HuH-7.5 (cell line): ENCODE measurements around the gene VSTM2L.
"Not testable (repeated sequence)": the region's sequence is repeated elsewhere in the genome, so short reads cannot be mapped to it uniquely, and the experiment has no call there.

Experiments used
- DNase-seq: peaks from one replicate; pipeline ENCODE4 v3.0.0; 2011; ENCODE audit warnings: low spot score

VSTM2L gene

DNA sequence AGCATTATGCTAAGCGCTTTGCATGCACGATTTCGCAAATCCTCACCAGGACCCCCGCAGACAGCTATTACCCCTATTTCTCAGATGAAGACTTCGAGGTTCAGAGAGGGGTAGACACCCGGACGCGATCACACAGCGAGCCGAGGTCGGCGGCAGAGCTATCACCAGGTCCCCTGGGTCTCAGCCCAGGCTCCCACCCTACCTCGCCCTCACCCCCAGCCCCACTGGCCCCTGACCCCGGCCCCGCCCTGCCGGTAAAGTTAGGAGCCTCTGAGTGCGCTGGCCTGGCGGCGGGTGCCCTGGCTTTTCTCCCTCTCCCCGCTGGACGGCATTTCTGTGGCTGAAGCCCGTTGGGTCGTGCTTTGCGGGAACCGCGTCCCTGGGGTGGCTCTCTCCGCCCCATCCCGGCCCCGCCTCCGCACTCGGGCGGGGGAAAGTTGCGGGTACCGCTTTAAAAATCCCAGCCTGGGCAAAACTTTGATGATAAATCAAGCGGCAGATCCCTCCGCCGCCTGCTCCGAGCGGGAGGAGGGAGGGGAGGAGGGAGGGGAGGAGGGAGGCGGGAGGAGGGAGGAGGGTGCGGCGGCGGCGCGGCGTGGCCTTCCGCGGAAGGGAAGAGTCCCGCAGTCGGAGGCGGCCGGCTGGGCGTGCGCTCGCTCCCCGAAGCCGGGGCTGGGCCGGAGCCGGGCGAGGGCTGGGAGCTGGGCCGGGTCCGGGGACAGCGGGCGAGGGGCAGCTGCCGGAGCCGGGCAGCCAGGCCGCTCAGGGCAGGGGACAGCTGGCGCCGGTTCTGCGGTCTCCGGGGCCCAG is at the start of gene VSTM2L:
VSTM2L (plus strand) TSS at position 624 of the 810 bp plus-strand sequence. CDS start 224 bp downstream, outside the sequence.
- DNase-seq, result peak; percentile 54

- DNase-seq, result no peak
Observed at GRCh38 chr20:37853823-37854375, 49.0 kb upstream of the VSTM2L start.

DNA sequence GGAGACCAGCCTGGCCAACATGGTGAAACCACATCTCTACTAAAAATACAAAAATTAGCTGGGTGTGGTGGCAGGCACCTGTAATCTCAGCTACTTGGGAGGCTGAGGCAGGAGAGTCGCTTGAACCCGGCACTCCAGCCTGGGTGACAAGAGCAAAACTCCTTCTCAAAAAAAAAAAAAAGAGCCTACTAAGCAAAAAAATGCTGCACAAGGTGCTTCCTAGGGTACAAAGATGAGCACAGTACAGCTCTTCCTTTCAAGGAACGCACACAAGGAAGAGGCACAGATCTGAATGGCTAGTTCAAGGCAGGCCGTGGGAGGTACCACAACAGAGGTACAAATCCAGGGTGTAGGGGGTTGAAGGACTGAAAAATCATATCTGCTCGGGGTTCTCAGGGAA is 46.9 kb upstream of the VSTM2L start:
- DNase-seq, result not testable (repeated sequence)

GRCh38 chr20:37856932-37857660 is 45.8 kb upstream of the VSTM2L start:
- DNase-seq, result no peak

DNA sequence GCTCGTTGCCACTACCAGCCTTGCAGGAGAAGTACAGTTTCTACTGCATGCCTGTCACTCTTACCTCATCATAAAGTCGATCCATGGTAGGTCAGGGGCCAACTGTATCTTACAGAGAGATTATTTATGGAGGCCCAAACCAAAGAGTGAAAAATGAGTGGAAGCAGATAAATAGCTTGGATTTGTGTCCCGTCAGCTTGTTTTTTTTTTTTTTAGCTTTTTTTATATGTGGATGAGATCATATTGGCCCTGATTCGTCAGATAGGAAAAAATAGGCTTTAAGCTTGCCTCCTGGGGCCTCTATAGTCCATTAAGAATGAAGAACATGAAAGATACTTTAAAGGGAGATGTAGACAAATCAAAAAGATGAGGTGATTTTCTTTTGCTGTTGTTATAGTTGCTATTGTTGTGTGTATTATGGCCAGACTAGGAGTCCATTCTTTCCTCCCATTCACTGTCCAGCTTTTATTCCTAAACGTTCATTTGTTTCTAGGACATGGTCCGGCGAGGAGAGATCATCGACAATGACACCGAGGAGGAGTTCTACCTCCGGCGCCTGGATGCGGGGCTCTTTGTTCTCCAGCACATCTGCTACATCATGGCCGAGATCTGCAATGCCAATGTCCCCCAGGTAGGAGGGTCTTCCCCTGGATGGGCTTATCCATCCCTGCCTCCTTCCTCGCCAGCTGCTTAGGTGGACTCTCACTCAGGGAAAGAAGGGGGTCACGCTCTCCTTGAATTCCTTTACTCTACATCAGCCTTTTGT is 43.3 kb upstream of the VSTM2L start:
- DNase-seq, result no peak

- DNase-seq, result no peak
Observed at GRCh38 chr20:37863289-37863688, 39.6 kb upstream of the VSTM2L start.

GRCh38 chr20:37864298-37864697 is 38.6 kb upstream of the VSTM2L start:
- DNase-seq, result no peak

GRCh38 chr20:37866051-37866450 is 36.9 kb upstream of the VSTM2L start:
- DNase-seq, result no peak

- no peak for DNase-seq
Observed at GRCh38 chr20:37867289-37868195, 35.4 kb upstream of the VSTM2L start.

DNA sequence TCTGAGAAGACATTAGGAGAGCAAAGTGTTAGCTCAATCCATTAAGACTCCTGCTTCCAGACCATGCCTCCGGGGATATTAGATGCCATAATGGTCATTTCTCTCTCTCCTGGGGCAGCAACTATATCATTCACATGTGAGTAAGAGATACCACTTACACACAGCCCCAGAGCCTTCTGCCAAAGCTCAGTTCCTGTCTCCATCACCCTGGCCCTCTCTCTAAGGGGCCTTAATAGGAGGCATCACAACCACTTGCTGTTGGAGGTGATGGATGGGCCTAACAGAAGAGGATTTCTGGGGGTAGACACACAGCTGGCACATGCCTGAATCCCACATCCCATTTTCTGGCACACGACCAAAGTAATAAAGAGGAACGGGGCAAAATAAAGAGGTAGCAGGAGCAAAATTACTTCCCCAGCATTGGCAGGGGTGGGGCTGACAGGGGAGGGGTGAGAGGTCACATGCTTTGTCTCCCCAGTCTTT is 34.0 kb upstream of the VSTM2L start:
- no peak for DNase-seq

DNA sequence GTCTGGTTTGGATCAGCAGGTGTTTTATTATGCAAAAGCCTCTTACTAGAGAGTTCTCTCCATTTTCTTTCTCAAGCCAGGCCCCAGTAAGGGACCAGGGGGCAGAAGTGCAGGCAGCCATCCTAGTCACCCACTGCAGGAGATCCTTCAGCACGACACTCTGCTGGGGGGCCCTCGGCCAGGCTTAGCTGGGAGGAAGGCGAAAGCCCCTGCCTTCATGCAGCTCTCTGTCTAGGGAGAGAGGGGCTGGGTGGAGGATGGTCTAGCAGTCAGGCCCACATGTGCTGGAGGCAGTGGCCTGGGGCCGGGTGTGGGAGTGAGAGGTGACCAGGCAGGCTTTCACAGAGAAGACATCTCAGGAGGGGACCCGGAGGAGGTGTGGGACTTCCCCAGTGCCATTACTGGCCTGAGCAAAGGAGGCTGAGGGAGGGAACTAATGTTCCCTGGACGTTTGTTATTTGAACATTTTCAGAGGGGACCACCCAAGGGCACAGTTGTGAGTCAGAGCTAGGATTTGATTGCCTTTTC is 33.5 kb upstream of the VSTM2L start:
- no peak for DNase-seq

DNA sequence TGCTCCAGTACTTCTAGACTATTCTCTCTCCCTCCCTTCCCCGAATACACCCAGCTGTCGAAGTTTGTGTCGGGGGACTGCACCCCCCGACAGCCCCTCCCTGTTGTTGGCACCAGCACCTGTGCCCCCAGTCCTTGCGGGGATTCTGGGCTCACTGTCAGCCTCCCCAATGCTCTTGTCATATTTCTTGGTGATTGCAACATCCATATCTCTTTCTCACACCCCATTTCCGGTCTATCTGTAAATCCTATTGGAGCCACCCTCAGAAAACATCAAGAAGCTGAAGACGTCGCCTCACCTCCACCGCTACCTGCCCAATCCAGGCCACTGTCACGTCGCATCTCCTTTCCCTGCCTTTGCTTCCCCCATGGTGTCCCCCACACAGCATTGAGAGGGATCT is 32.6 kb upstream of the VSTM2L start:
- no peak for DNase-seq

GRCh38 chr20:37871751-37872150 is 31.2 kb upstream of the VSTM2L start:
- DNase-seq, result no peak

- no peak for DNase-seq
Observed at GRCh38 chr20:37872161-37872560, 30.8 kb upstream of the VSTM2L start.

- no peak for DNase-seq
Observed at GRCh38 chr20:37873884-37874283, 29.0 kb upstream of the VSTM2L start.

DNA sequence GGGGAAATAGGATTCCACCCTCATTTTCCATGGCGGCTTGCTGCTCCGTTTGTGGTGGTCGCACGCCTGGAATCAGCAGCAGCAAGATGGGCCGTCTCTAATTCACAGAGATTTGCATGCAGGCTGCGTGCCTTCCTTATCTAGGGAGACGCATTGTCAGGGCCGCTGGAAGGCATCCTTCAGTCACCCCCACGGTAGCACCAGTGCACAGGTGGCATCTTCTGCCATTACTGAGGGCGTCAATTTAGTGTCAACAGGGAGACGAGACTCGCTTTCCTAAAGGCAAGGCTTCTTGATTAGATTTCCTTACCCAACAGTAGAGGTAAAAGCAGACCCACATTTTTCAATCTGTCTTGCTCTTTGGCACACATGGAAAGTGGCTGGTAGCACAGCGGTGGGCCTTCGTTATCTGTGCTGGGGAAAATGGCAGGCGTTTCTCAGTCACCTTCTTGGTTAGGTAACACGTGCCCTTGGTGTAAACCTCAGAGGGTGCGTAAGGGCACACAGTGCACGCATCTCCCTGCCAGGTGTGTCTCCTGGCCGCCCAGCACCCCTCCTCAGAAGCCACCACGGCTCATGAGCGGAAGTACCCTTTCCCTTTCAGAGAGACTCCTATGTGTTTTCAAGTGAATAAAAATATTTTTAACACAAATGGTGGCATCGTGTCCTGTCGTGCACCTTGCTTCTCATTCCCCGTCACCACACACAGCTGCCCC is 27.3 kb upstream of the VSTM2L start:
- DNase-seq, result no peak

DNA sequence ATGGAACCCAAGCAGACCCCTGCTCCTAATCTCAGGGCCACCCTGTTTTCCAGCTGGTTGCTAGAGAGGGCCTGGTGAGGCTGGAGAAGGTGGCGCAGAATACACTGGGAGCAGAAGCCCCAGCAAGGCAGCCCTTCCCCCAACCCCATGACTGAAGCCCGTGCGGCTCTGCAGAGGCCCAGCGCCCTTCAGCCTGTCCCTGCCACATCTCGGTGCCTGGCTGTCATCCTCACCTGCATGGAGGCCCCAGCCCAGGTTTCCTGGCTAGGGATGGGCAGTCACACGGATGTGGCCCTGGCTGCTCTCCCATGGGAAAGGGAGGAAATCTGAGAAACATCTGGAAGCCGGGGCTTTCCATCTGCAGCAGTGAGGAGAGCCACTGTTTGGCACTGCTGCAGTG is 26.1 kb upstream of the VSTM2L start:
- no peak for DNase-seq

- no peak for DNase-seq
Observed at GRCh38 chr20:37877832-37878772, 24.8 kb upstream of the VSTM2L start.
